Measurements from ENCODE around the gene ASNS.

Gene ASNS

DNA sequence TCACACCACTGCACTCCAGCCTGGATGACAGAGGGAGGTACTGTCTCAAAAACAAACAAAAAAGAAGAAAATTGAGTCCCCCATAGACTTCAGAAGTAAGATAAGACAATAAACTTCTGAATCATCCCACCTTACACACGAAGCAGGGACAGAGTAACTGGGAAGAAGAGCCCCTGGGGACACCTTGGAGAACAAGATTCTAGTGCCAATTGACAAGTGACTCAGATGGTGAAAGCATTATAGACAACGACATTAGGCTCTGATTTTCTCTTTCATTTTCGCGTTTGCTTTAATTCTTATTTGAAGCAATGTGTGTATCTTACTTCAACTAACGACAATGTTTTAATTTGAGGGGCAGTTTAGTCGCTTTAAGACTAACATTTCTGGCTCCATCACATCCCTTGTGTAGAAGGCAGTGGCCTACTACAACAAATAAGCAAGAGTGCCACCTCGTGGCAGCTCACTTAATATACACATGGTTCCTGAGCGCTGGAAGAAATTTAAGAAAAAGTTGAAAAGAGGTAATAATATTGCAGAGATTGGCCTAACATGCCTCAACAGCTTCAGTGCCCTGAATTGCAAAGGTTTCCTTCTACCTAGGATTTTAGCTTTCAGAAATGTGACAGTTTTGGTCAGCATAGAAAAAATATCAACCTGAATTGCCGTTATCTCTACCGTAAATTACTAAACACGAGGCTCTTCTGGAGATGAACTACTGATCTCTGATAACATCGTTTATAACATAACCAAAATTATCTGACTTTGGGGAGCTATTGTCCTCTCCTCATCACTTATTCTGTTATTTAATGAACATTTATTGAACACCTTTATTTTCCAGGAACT is 36.7 kb downstream of the ASNS start:
- TF ChIP-seq, protein P1, sequence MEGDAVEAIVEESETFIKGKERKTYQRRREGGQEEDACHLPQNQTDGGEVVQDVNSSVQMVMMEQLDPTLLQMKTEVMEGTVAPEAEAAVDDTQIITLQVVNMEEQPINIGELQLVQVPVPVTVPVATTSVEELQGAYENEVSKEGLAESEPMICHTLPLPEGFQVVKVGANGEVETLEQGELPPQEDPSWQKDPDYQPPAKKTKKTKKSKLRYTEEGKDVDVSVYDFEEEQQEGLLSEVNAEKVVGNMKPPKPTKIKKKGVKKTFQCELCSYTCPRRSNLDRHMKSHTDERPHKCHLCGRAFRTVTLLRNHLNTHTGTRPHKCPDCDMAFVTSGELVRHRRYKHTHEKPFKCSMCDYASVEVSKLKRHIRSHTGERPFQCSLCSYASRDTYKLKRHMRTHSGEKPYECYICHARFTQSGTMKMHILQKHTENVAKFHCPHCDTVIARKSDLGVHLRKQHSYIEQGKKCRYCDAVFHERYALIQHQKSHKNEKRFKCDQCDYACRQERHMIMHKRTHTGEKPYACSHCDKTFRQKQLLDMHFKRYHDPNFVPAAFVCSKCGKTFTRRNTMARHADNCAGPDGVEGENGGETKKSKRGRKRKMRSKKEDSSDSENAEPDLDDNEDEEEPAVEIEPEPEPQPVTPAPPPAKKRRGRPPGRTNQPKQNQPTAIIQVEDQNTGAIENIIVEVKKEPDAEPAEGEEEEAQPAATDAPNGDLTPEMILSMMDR (conservative IDR thresholded peaks at IDR 0.05; ENCODE audit: low read depth, low read length): peak; percentile 74
- H3K4me3 ChIP-seq (ENCODE audit: low read depth, low read length): no peak overlapping the region
- peak; percentile 84 for DNase-seq (ENCODE audit: low read depth)

DNA sequence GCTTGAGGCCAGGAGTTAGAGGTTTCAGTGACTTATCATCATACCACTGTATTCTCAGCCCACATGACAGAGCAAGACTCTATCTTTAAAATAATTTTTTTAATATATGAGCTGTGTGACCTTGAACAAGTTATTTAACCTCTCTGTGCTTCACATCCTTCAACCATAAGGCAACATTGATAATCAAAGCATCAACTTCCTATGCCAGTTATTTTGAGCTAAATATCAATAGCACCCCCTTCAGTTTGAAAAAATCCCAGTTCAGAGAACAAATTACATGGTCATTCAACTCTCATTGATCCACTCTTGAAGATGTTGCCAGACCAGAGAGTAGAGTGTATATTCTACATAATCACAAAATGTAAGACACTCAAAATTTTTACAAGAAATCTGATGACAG is 53.0 kb downstream of the ASNS start:
- DNase-seq (ENCODE audit: low read depth): no peak
- no peak overlapping the region for H3K4me3 ChIP-seq (ENCODE audit: low read depth, low read length)
- TF ChIP-seq, protein P1 (conservative IDR thresholded peaks at IDR 0.05; ENCODE audit: low read depth, low read length): no peak

DNA sequence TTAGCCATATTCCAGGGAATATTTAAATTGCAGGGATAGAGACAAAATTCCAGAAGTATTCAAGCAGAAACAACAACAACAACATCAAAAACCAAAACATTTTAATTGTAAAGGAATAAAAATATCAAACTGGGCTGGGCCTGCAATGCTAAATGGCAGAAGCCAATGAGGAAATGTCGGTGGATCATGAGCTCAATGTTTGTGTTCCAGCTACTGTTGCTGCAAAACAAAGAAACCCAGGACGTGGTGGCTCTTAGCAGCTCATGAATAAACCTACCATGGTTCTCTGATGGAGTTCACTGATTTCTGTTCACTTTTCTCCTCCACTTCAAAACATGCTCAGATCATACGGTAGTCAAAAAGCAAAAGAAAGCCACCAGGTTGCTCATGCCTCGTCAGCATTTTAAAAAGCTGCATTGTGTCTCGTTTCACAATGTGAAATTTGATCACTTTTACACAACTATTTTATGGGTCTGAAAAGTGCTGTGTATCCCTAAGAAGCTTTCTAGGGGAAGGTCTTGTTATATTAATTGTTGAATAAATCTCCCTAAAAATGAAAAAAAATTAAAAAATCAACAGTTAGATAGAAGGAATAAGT is 54.0 kb downstream of the ASNS start:
- DNase-seq (ENCODE audit: low read depth): no peak
- TF ChIP-seq, protein P1 (conservative IDR thresholded peaks at IDR 0.05; ENCODE audit: low read depth, low read length): no peak
- H3K4me3 ChIP-seq (ENCODE audit: low read depth, low read length): no peak overlapping the region

All from choroid plexus epithelial cell (primary cell).